ENCODE results near the gene CEMIP2. TPM values are rescaled to one million over a fixed set of nuclear protein-coding genes. Genes with fewer than 3 reads are reported as not detected.

CEMIP2 gene
- total RNA-seq, 1 experiment from 2014 or later, result 40.5 TPM

GRCh38 chr9:71634752-71635151, 133.6 kb downstream of the CEMIP2 start:
- no peak overlapping the region for H3K4me3 Mint-ChIP-seq
- no peaks in the 10 kb centered on the region for H3K9me3 Mint-ChIP-seq
- ChIA-PET CTCF (interaction anchor here (0.6 to 1.6 kb wide), 8 partner anchors 12 to 349 kb away, joined by 3 to 5 read pairs (median 4); no protein-coding TSS in a partner anchor), POLR2A (no interaction called here)
- TF ChIP-seq ATF2 (CRISPR knock-in tag; IDR thresholded peaks at IDR 0.05; ENCODE audit: borderline replicate concordance, low read depth), result no peak
- TF ChIP-seq, protein P1, sequence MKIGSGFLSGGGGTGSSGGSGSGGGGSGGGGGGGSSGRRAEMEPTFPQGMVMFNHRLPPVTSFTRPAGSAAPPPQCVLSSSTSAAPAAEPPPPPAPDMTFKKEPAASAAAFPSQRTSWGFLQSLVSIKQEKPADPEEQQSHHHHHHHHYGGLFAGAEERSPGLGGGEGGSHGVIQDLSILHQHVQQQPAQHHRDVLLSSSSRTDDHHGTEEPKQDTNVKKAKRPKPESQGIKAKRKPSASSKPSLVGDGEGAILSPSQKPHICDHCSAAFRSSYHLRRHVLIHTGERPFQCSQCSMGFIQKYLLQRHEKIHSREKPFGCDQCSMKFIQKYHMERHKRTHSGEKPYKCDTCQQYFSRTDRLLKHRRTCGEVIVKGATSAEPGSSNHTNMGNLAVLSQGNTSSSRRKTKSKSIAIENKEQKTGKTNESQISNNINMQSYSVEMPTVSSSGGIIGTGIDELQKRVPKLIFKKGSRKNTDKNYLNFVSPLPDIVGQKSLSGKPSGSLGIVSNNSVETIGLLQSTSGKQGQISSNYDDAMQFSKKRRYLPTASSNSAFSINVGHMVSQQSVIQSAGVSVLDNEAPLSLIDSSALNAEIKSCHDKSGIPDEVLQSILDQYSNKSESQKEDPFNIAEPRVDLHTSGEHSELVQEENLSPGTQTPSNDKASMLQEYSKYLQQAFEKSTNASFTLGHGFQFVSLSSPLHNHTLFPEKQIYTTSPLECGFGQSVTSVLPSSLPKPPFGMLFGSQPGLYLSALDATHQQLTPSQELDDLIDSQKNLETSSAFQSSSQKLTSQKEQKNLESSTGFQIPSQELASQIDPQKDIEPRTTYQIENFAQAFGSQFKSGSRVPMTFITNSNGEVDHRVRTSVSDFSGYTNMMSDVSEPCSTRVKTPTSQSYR (CRISPR knock-in tag; IDR thresholded peaks at IDR 0.05), result no peak
- TF ChIP-seq, protein P2, sequence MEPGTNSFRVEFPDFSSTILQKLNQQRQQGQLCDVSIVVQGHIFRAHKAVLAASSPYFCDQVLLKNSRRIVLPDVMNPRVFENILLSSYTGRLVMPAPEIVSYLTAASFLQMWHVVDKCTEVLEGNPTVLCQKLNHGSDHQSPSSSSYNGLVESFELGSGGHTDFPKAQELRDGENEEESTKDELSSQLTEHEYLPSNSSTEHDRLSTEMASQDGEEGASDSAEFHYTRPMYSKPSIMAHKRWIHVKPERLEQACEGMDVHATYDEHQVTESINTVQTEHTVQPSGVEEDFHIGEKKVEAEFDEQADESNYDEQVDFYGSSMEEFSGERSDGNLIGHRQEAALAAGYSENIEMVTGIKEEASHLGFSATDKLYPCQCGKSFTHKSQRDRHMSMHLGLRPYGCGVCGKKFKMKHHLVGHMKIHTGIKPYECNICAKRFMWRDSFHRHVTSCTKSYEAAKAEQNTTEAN (CRISPR knock-in tag; IDR thresholded peaks at IDR 0.05), result no peak
- TF ChIP-seq USF1 (CRISPR knock-in tag; IDR thresholded peaks at IDR 0.05), result no peak
- TF ChIP-seq CBFB (CRISPR knock-in tag; IDR thresholded peaks at IDR 0.05; ENCODE audit: low read depth), result no peak
- TF ChIP-seq, protein P3, sequence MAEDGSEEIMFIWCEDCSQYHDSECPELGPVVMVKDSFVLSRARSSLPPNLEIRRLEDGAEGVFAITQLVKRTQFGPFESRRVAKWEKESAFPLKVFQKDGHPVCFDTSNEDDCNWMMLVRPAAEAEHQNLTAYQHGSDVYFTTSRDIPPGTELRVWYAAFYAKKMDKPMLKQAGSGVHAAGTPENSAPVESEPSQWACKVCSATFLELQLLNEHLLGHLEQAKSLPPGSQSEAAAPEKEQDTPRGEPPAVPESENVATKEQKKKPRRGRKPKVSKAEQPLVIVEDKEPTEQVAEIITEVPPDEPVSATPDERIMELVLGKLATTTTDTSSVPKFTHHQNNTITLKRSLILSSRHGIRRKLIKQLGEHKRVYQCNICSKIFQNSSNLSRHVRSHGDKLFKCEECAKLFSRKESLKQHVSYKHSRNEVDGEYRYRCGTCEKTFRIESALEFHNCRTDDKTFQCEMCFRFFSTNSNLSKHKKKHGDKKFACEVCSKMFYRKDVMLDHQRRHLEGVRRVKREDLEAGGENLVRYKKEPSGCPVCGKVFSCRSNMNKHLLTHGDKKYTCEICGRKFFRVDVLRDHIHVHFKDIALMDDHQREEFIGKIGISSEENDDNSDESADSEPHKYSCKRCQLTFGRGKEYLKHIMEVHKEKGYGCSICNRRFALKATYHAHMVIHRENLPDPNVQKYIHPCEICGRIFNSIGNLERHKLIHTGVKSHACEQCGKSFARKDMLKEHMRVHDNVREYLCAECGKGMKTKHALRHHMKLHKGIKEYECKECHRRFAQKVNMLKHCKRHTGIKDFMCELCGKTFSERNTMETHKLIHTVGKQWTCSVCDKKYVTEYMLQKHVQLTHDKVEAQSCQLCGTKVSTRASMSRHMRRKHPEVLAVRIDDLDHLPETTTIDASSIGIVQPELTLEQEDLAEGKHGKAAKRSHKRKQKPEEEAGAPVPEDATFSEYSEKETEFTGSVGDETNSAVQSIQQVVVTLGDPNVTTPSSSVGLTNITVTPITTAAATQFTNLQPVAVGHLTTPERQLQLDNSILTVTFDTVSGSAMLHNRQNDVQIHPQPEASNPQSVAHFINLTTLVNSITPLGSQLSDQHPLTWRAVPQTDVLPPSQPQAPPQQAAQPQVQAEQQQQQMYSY (CRISPR knock-in tag; IDR thresholded peaks at IDR 0.05), result no peak
- TF ChIP-seq SMAD3 (CRISPR knock-in tag; IDR thresholded peaks at IDR 0.05; ENCODE audit: borderline replicate concordance), result no peak
- TF ChIP-seq ZNF263 (CRISPR knock-in tag; IDR thresholded peaks at IDR 0.05; ENCODE audit: low read depth), result no peak
- TF ChIP-seq, protein P4, sequence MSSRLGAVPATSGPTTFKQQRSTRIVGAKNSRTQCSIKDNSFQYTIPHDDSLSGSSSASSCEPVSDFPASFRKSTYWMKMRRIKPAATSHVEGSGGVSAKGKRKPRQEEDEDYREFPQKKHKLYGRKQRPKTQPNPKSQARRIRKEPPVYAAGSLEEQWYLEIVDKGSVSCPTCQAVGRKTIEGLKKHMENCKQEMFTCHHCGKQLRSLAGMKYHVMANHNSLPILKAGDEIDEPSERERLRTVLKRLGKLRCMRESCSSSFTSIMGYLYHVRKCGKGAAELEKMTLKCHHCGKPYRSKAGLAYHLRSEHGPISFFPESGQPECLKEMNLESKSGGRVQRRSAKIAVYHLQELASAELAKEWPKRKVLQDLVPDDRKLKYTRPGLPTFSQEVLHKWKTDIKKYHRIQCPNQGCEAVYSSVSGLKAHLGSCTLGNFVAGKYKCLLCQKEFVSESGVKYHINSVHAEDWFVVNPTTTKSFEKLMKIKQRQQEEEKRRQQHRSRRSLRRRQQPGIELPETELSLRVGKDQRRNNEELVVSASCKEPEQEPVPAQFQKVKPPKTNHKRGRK (CRISPR knock-in tag; IDR thresholded peaks at IDR 0.05; ENCODE audit: borderline replicate concordance), result no peak
- no peak for DNase-seq (ENCODE audit: low spot score)
- peak; percentile 48 for ATAC-seq
- H3K36me3 Mint-ChIP-seq, result no peaks in the 10 kb centered on the region
- peaks cover 15% of the 10 kb centered on the region for H3K4me1 Mint-ChIP-seq
- no peak overlapping the region for H3K27ac Mint-ChIP-seq
- no peaks in the 10 kb centered on the region for H3K27me3 Mint-ChIP-seq (ENCODE audit: low read depth)

Other genes starting within 250 kb of the CEMIP2 start
- 55.0 to 59.9 TPM (median 56.6 TPM) in 3 replicates for gene ABHD17B, start 142.7 kb upstream of the CEMIP2 start, total RNA-seq (2021)
- gene C9orf85, start 143.1 kb upstream of the CEMIP2 start, total RNA-seq (2021), result 13.2 to 20.2 TPM (median 15.2 TPM) in 3 replicates